ENCODE data around the gene VIPR2.

DNA sequence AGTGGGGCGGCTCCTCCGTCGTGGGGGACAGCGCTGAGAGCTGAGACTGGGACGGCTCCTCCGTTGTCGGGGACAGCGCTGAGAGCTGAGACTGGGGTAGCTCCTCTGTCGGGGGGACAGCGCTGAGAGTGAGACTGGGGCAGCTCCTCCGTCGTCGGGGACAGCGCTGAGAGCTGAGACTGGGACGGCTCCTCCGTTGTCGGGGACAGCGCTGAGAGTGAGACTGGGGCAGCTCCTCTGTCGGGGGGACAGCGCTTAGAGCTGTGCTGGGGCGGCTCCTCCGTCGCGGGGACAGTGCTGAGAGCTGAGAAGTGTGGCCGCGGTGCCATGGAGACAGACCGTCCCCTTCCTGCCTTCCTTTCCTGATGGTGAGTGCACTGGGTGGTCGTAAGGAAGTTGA is 151.9 kb downstream of the VIPR2 start:
- TF ChIP-seq POLR2A (IDR thresholded peaks at IDR 0.05) = no peak
- TF ChIP-seq, protein P1, sequence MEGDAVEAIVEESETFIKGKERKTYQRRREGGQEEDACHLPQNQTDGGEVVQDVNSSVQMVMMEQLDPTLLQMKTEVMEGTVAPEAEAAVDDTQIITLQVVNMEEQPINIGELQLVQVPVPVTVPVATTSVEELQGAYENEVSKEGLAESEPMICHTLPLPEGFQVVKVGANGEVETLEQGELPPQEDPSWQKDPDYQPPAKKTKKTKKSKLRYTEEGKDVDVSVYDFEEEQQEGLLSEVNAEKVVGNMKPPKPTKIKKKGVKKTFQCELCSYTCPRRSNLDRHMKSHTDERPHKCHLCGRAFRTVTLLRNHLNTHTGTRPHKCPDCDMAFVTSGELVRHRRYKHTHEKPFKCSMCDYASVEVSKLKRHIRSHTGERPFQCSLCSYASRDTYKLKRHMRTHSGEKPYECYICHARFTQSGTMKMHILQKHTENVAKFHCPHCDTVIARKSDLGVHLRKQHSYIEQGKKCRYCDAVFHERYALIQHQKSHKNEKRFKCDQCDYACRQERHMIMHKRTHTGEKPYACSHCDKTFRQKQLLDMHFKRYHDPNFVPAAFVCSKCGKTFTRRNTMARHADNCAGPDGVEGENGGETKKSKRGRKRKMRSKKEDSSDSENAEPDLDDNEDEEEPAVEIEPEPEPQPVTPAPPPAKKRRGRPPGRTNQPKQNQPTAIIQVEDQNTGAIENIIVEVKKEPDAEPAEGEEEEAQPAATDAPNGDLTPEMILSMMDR (IDR thresholded peaks at IDR 0.05) = no peak
